ENCODE measurements around the gene DLD.

- TF ChIP-seq POLR2AphosphoS5 (IDR thresholded peaks at IDR 0.05; ENCODE audit: low read depth, low read length): no peak
- TF ChIP-seq GABPA (IDR thresholded peaks at IDR 0.05; ENCODE audit: borderline replicate concordance, insufficient read depth, low read length): no peak
These were observed 16.2 kb upstream of the DLD start for GRCh38 chr7:107874605-107875446.

Measured in H1 (cell line).